Eye (tissue), 1 donor: ENCODE measurements around the gene NEMP2.
"Not testable (repeated sequence)": the region's sequence is repeated elsewhere in the genome, so short reads cannot be mapped to it uniquely, and the experiment has no call there.

ENCODE experiments used
- DNase-seq: peaks from one replicate; pipeline ENCODE4 v3.0.0-alpha.2; 2015

The NEMP2 gene

GRCh38 chr2:190488516-190489233, 45.8 kb downstream of the NEMP2 start:
- DNase-seq: no peak

DNA sequence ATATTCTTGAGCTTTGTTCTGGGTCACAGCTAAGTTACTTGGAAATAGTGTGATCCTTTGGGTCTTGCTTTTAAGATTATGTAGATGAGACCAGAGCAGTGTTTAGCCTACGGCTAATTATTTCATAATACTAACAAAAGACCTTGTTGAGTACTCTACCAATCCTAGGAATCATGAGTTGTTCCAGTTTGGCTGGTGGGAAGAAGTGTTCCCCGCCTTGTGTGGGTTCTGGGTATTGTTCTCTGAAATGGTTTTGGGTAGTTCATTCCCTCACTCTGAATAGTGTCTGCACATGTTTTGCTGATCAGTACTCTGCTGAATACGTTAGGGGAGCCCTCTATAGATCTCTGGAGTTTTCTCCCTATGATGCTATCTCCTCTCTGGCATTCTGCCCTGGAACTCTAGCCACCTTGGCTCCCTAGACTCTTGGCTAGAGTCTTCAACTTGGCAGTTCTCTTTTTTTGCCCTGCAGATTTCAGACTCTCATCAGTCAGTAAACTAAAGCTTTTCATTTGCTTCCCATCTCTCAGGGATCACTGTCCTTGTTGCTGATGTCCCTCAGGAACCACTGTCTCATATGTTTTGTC, 48.4 kb downstream of the NEMP2 start:
- no peak for DNase-seq

DNA sequence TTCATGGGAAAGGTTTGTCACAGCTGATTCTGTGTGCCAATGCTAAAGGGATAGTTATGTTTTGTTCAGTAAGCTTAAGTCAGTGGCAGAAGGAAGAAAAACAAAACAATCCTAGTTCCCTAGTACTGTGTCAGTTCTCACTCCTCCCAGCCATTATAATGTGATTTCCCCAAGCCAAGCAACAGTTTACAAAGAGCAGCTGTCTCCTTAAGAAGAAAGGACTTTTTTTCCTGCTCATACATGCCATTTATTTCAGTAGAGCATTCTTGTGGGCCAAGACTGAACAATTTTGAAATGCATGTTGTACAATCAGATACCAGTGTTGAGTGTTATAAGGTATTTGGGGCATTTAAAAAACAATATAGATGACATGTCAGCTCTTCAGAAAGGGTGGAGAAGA, 52.1 kb downstream of the NEMP2 start:
- DNase-seq: no peak

DNA sequence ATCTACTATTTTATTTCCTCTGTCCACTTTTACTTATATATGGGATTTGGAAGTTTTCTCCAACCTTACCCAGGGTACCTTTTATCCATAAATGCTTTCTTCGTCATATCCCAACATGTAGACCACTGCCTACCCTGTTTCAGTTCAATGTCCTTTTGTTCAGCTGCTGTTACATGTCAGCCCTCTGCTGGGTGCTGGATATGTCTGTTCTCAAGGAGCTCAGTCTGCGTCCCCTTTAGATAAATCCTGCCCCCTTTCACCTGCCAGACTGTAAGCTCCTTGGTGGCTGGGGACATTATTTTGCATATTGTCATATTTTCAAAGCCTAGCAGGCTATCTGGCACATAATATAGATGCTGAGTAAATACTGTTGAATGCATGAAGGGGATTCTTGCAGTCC, 53.2 kb downstream of the NEMP2 start:
- DNase-seq: no peak

- DNase-seq: no peak
Observed at GRCh38 chr2:190478572-190479195, 55.8 kb downstream of the NEMP2 start.

- DNase-seq: peak; percentile 28
Observed at GRCh38 chr2:190477661-190478454, 56.7 kb downstream of the NEMP2 start.

- DNase-seq: no peak
Observed at GRCh38 chr2:190470256-190470826, 64.2 kb downstream of the NEMP2 start.

- peak; percentile 38 for DNase-seq
Observed at GRCh38 chr2:190469771-190470170, 64.8 kb downstream of the NEMP2 start.

DNA sequence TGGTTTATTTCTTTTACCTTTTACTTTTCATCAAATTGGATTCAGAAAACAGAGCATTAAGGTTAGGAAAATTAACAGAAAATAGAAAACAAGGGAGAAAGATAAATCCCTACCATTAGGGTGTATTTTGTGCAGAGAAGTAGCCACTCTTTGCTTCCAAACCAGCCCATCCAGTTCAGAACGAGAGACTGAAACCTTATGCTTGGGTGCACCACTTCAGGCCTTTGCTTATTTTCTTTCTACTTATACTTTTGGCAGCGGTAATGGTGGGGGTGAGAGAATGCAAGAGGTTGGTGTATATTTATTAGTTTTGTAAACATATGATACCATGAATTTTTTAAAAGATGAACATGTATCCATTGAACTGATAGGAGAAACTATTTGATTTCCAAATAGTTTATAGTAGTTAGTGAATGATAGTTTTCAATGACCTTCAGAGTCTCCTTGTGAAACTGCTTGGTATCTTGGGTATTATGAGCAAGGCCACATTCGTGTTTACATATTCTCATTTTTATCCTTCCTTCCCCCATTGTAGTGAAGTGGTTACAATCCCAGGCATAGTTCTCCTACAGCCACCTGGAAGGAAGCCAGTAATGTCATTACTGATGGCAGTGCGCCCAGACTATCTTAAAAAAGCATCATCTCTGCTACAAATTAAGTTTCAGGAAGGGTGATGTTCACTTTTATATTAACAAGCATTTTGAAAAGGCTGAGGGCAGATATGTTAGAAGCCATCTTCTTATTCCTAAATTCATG, 65.5 kb downstream of the NEMP2 start:
- peak; percentile 93 for DNase-seq

- DNase-seq: not testable (repeated sequence)
Observed at GRCh38 chr2:190468354-190468753, 66.2 kb downstream of the NEMP2 start.

- peak; percentile 71 for DNase-seq
Observed at GRCh38 chr2:190467575-190468083, 66.9 kb downstream of the NEMP2 start.

GRCh38 chr2:190466819-190467446, 67.6 kb downstream of the NEMP2 start:
- peak; percentile 40 for DNase-seq

GRCh38 chr2:190465060-190465459, 69.5 kb downstream of the NEMP2 start:
- DNase-seq: no peak

GRCh38 chr2:190462611-190463010, 71.9 kb downstream of the NEMP2 start:
- DNase-seq: no peak

DNA sequence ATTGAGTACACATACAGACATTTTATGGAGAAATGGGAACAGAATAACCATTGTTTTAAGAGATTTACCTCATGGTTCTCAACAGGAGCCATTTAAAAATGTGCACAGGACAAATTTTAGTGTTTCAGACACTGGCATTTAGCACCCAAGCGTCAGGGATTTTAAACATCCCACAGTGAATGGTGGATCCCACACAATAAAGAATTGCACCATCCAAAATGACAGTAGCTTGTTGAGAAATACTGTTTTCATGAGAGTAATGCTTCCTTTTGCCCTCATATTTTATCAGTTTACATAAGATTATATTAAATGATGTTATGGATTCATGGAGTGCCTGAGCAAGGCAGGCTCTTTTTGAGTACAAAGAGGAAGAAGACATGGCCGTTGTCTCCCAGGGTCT, 72.3 kb downstream of the NEMP2 start:
- no peak for DNase-seq

DNA sequence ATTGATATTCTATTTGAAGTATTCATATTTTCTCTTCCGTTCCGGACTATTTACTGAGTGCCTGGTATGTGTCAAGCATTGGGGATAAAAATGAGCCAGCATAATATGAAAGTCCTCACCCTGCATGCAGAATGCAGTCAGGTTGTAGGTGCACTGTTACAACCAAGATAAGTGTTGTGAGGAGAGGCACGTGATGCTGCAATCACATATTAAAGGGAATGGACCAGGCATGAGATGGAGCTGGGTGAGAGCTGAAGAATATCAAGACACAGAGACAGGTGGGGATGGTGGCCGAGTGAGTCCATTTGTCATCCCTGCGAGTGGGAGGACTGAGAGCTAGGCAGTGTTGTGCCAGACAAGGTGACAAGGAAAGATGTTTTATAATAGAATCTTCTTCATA, 74.0 kb downstream of the NEMP2 start:
- no peak for DNase-seq

DNA sequence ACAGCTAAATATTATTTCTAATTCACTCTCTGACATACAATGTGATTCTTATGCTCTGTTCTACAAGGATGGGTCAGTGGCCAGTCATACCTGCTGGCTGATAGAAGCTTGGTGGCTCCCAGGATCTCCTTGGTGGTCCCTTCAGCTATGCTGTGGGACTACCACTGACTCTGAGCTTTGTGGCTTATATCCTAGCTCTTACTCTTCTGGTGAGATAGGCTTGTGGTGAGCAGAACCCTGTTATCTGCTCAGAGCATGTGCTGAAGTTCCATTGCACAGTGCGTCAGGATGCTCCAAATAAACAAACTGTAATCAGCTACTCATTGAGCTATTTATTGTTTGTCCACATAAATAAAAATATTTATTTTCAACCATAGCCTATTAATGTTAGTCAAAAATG, 74.6 kb downstream of the NEMP2 start:
- DNase-seq: no peak

DNA sequence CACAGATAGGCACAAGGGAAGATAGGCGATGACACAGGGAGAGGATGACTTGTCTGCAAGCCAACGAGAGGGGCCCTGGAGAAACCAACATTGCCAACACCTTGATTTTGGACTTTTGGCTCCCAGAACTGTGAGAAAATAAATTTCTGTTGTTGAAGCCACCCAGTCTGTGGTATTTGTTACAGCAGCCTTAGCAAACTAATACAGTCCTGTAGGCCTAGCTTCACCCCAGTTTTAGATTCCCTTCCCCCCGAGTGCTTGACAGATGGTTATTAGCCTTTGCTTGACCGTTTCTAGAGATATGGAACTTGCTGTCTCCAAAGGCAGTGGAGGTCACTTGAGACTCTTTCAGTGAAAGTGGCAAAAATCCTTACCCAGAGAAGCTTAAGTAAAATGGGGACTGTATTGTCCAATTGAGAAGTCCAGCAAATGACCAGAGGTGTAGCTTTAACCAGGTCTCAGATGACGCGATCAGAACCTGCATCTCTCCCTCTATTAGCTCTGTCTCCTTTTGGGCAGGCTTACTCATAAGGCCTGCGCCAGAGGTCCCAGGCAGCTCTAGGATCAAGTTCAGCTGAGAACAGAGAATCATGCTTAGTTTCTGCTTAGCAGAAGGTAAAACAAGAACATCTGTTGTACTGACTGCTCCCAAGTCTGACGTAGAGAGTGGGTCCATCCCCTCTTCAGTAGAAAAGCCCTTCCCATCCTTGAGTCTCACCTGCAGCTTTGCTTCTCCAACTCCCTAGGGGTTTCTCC, 76.0 kb downstream of the NEMP2 start:
- DNase-seq: no peak

DNA sequence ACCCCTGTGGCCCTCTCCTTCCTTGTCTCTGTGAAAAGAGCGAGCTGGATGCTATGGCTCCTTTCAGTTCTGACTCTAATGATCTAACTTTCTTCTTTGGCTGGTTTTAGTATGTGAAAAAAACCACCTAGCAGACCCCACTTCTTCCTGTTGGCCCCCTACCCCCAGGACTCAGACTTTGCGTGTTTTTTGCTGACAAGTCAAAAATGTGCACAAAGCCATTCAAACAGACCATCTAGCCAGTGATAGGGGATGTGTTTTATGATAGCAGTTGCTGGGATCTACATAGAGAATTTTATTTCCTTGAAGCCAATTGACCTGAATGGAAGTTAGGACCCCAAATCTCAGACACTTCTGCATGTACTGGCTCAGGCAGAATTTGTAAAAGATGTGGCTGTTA, 77.3 kb downstream of the NEMP2 start:
- DNase-seq: no peak

- DNase-seq: no peak
Observed at GRCh38 chr2:190456833-190457232, 77.7 kb downstream of the NEMP2 start.
